Measurements from ENCODE around the gene DOCK1. TPM values are rescaled to one million over a fixed set of nuclear protein-coding genes. Genes with fewer than 3 reads are reported as not detected.

Gene DOCK1
- total and polyA plus RNA-seq, 2 donors (not counting 1 experiment from before 2014, with no cell fraction given): 20.5 to 91.0 TPM

DNA sequence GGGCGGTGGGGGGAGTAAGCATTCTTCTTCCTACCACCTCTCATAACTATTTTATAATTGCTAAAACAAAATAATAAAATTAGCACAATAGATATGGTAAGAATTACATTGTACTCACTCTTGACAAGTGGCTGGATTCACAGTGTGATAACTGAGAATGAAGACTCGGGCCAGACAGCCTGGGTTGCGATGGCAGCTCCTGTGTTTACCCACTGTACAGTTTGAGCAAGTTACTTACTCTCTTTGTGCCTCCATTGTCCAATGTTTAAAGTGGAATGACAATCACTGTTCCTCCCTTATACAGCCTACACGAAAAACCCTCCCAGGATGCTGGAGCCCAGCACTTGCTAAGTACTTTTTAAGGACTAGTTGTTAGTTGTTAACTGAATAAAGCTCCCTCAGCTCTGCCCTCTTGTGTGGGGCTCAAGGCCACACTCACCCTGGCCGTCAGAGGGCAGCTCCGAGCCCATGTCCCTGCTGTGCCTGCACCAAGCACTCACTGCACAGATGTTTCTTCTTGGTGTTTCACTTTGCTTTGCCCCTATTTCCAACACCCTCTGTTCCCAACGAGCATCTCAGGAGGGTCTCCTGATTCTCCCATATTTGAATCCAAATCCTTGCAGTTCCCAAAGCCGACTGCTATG lies 587.5 kb downstream of the DOCK1 start:
- no peaks in the 10 kb centered on the region for H3K79me2 ChIP-seq (ENCODE audit: control insufficient read depth, insufficient read depth, low read length)
- H3K27ac ChIP-seq (ENCODE audit: insufficient read depth, low read length): no peak overlapping the region
- no peaks in the 10 kb centered on the region for H3K9me3 ChIP-seq (ENCODE audit: control insufficient read depth, insufficient read depth, low read depth, low read length)
- no peaks in the 10 kb centered on the region for H3K36me3 ChIP-seq (ENCODE audit: control insufficient read depth, insufficient read depth, low read length)
- no peak for DNase-seq (ENCODE audit: low read depth in 2 of 2)
- no peak overlapping the region for H3K4me2 ChIP-seq (ENCODE audit: extremely low read depth, insufficient read depth, low read length)
- no peaks in the 10 kb centered on the region for H3K4me1 ChIP-seq (ENCODE audit: control insufficient read depth, extremely low read depth, insufficient read depth, low read length)
- TF ChIP-seq, protein P1, sequence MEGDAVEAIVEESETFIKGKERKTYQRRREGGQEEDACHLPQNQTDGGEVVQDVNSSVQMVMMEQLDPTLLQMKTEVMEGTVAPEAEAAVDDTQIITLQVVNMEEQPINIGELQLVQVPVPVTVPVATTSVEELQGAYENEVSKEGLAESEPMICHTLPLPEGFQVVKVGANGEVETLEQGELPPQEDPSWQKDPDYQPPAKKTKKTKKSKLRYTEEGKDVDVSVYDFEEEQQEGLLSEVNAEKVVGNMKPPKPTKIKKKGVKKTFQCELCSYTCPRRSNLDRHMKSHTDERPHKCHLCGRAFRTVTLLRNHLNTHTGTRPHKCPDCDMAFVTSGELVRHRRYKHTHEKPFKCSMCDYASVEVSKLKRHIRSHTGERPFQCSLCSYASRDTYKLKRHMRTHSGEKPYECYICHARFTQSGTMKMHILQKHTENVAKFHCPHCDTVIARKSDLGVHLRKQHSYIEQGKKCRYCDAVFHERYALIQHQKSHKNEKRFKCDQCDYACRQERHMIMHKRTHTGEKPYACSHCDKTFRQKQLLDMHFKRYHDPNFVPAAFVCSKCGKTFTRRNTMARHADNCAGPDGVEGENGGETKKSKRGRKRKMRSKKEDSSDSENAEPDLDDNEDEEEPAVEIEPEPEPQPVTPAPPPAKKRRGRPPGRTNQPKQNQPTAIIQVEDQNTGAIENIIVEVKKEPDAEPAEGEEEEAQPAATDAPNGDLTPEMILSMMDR (conservative IDR thresholded peaks at IDR 0.05 in 1 of 2, IDR thresholded peaks at IDR 0.05 in 1 of 2; ENCODE audit: low read depth in 1 of 2, low read length in 2 of 2): no peak
- no peak for TF ChIP-seq EZH2 (IDR thresholded peaks at IDR 0.05; ENCODE audit: low read length, missing control alignments)
- H3K27me3 ChIP-seq (ENCODE audit: control insufficient read depth, insufficient read depth, low read length): no peaks in the 10 kb centered on the region
- no peak overlapping the region for H3K4me3 ChIP-seq (replicated peaks in 1 of 4; ENCODE audit: control extremely low read depth in 1 of 4, insufficient read depth in 1 of 4, low read depth in 3 of 4, low read length in 4 of 4)
- H2AFZ ChIP-seq (ENCODE audit: low read length): no peak overlapping the region
- H4K20me1 ChIP-seq (ENCODE audit: control insufficient read depth, extremely low read depth, insufficient read depth, low read length): no peaks in the 10 kb centered on the region
- no peak overlapping the region for H3K9ac ChIP-seq (ENCODE audit: insufficient read depth, low read length)

DNA sequence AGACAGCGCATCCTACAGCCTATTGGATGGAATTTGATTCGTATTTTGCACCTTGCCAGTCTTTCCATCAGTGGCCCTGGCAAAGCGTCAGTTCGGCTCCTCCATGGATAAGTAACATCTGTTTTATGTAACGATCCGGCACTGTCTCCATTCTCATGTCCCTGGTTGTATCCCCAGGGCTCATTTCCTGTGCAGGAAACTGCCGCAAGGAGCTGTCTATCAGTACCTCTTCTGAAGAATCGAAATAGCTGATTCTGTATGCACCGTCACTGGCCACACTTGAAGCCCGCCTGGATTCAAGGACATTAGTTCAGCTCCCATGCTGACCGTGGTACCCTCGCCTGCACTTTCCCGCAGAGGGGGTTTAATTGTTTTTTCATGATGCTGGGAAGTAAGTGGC lies 590.8 kb downstream of the DOCK1 start:
- DNase-seq (ENCODE audit: low read depth in 2 of 2): no peak
- H3K4me1 ChIP-seq (ENCODE audit: control insufficient read depth, extremely low read depth, insufficient read depth, low read length): no peaks in the 10 kb centered on the region
- no peaks in the 10 kb centered on the region for H3K9me3 ChIP-seq (ENCODE audit: control insufficient read depth, insufficient read depth, low read depth, low read length)
- H3K4me2 ChIP-seq (ENCODE audit: extremely low read depth, insufficient read depth, low read length): no peak overlapping the region
- H2AFZ ChIP-seq (ENCODE audit: low read length): no peak overlapping the region
- no peaks in the 10 kb centered on the region for H3K27me3 ChIP-seq (ENCODE audit: control insufficient read depth, insufficient read depth, low read length)
- H3K4me3 ChIP-seq (replicated peaks in 1 of 4; ENCODE audit: control extremely low read depth in 1 of 4, insufficient read depth in 1 of 4, low read depth in 3 of 4, low read length in 4 of 4): no peak overlapping the region
- H3K27ac ChIP-seq (ENCODE audit: insufficient read depth, low read length): no peak overlapping the region
- no peaks in the 10 kb centered on the region for H3K36me3 ChIP-seq (ENCODE audit: control insufficient read depth, insufficient read depth, low read length)
- H4K20me1 ChIP-seq (ENCODE audit: control insufficient read depth, extremely low read depth, insufficient read depth, low read length): no peaks in the 10 kb centered on the region
- no peaks in the 10 kb centered on the region for H3K79me2 ChIP-seq (ENCODE audit: control insufficient read depth, insufficient read depth, low read length)
- TF ChIP-seq, protein P1 (conservative IDR thresholded peaks at IDR 0.05 in 1 of 2, IDR thresholded peaks at IDR 0.05 in 1 of 2; ENCODE audit: low read depth in 1 of 2, low read length in 2 of 2): no peak
- no peak for TF ChIP-seq EZH2 (IDR thresholded peaks at IDR 0.05; ENCODE audit: low read length, missing control alignments)
- no peak overlapping the region for H3K9ac ChIP-seq (ENCODE audit: insufficient read depth, low read length)

DNA sequence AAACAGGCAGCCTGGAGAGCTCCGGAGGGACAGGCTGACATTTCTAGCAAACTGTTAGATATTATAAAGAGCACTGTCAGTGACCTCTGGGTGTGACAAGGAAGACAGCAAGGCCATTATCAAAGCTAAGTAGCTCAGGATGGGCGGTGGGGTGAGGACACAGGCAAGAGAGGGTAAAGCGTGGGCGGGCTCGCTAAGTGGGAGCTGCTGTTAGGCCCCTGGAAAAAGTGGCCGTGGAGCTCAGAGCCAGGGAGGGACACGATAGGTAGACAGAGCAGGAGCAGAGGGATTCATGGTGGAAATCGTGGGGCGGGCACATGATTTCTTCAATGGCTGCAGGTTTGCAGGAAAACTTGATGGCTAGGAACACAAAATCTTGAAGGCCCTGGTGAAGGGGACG lies 592.5 kb downstream of the DOCK1 start:
- Histone ChIP-seq H3K79me2 (ENCODE audit: control insufficient read depth, insufficient read depth, low read length) (no peaks in the 10 kb centered on the region), H3K27me3 (ENCODE audit: control insufficient read depth, insufficient read depth, low read length) (no peaks in the 10 kb centered on the region), H3K36me3 (ENCODE audit: control insufficient read depth, insufficient read depth, low read length) (no peaks in the 10 kb centered on the region), H2AFZ (ENCODE audit: low read length) (no peak overlapping the region), H3K9me3 (ENCODE audit: control insufficient read depth, insufficient read depth, low read depth, low read length) (no peaks in the 10 kb centered on the region), H3K27ac (ENCODE audit: insufficient read depth, low read length) (no peak overlapping the region), H3K4me1 (ENCODE audit: control insufficient read depth, extremely low read depth, insufficient read depth, low read length) (no peaks in the 10 kb centered on the region), H3K4me2 (ENCODE audit: extremely low read depth, insufficient read depth, low read length) (no peak overlapping the region), H3K9ac (ENCODE audit: insufficient read depth, low read length) (no peak overlapping the region), H4K20me1 (ENCODE audit: control insufficient read depth, extremely low read depth, insufficient read depth, low read length) (no peaks in the 10 kb centered on the region), H3K4me3 (replicated peaks in 1 of 4; ENCODE audit: control extremely low read depth in 1 of 4, insufficient read depth in 1 of 4, low read depth in 3 of 4, low read length in 4 of 4) (no peak overlapping the region)
- DNase-seq (ENCODE audit: low read depth in 2 of 2): no peak
- TF ChIP-seq EZH2 (IDR thresholded peaks at IDR 0.05; ENCODE audit: low read length, missing control alignments): no peak
- TF ChIP-seq, protein P1 (conservative IDR thresholded peaks at IDR 0.05 in 1 of 2, IDR thresholded peaks at IDR 0.05 in 1 of 2; ENCODE audit: low read depth in 1 of 2, low read length in 2 of 2): no peak

Data from fibroblast of lung (primary cell).